AG10803 (cell line): ENCODE data around the gene ZNF81.
"Not testable (repeated sequence)": the region's sequence is repeated elsewhere in the genome, so short reads cannot be mapped to it uniquely, and the experiment has no call there.

Experiments
- DNase-seq: peaks from one replicate; pipeline ENCODE4 v3.0.0; 2010; ENCODE audit warnings: low read depth
- H3K4me3 ChIP-seq: 2 replicates; pipeline ENCODE4 v1.5.1; 2011; ENCODE audit warnings: mild to moderate bottlenecking, low read length, control low read depth
- TF ChIP-seq, protein P1 (sequence below): conservative IDR thresholded peaks from 2 replicates; pipeline ENCODE4 v1.5.1; 2011; ENCODE audit warnings: mild to moderate bottlenecking, low read length, control low read depth, inconsistent platforms

The ZNF81 gene

DNA sequence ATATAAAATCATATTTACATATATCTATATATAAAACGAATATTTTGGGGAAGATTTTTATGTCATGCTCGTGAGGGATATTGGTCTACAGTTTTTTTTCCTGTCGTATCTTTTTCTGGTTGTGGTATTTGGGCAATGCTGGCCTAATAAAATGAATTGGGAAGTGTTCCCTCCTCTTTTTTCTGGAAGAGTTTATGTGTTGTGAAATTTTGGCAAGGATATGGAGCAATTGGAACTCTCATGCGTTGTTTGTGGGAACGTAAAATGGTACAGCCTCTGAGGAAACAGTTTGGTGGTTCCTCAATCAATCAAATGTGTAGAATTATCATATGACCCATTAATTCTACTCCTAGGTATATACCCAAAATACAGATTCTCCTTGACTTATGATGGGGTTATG lies 97.2 kb downstream of the ZNF81 start:
- TF ChIP-seq, protein P1, sequence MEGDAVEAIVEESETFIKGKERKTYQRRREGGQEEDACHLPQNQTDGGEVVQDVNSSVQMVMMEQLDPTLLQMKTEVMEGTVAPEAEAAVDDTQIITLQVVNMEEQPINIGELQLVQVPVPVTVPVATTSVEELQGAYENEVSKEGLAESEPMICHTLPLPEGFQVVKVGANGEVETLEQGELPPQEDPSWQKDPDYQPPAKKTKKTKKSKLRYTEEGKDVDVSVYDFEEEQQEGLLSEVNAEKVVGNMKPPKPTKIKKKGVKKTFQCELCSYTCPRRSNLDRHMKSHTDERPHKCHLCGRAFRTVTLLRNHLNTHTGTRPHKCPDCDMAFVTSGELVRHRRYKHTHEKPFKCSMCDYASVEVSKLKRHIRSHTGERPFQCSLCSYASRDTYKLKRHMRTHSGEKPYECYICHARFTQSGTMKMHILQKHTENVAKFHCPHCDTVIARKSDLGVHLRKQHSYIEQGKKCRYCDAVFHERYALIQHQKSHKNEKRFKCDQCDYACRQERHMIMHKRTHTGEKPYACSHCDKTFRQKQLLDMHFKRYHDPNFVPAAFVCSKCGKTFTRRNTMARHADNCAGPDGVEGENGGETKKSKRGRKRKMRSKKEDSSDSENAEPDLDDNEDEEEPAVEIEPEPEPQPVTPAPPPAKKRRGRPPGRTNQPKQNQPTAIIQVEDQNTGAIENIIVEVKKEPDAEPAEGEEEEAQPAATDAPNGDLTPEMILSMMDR, result no peak

DNA sequence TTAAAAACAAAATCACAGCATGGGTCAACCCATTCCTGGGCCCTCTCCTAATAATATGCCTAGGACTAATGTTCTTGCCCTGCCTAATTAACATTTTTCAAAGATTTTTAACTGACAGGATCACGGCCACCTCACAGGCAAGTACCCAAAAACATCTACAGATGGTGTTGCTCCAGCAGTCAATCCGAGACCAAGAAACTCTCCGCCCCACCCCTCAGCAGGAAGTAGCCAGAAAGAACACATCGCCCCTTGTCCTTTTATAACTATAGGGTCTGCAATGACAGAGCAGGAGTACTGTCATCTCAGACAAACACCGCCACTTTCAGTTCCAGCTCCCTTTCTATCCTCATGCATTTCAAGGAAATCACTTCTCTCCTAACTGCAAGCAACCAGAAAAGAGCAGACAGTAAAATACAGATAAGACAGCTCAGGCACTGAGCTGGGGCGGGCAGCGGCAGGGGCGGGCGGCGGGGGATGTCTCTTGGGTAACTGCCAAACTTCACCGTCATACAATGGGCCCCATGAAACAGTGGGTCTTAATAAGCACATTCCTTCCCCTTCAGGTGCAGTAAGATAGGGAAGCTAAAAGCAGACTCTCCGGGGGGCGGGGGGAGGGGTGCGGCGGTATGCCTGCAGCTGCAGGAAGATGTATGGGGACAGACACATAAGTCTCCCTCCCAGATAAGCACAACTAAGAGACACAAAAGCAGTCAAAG lies 99.7 kb downstream of the ZNF81 start:
- no peak for DNase-seq
- TF ChIP-seq, protein P1, result no peak
- no peak overlapping the region for H3K4me3 ChIP-seq

More for the DNA sequence above, 97.2 kb downstream of the ZNF81 start:
- H3K4me3 ChIP-seq, result no peak overlapping the region
- DNase-seq, result peak; percentile 2

DNA sequence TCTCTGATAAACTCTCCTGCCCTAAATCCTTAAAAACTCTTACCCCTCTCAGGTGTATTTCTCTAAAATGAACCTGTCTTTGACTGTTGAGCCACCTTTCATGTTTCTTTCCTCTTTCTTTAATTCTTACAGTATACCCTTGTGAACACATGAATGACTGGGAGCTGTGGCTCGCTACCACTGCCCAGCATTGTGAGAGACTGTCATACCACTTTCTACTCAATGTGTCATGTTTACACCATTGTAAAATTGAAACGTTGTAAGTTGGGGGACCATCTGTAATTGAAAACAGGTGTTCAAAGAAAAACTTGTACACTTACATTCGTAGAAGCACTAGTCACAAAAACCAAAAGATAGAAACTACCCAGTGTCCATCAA lies 100.2 kb downstream of the ZNF81 start:
- TF ChIP-seq, protein P1, result no peak

DNA sequence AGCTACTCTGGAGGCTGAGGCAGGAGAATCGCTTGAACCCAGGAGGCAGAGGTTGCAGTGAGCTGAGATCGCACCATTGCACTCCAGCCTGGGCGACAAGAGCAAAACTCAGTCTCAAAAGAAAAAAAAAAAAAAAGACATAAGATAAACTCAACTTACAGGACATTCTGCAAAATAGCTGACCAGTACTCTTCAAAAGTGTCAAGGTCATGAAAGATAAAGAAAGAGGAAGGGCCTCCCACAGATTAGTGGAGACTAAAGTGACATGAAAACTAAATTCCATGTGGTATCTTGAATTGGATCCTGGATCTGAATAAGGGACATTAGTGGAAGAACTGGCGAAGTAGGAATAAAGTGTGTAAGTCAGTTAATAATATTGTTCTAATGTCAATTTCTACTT lies 103.7 kb downstream of the ZNF81 start:
- TF ChIP-seq, protein P1, result no peak
- no peak for DNase-seq
- no peak overlapping the region for H3K4me3 ChIP-seq

More for the DNA sequence above, 100.2 kb downstream of the ZNF81 start:
- H3K4me3 ChIP-seq, result no peak overlapping the region
- no peak for DNase-seq

DNA sequence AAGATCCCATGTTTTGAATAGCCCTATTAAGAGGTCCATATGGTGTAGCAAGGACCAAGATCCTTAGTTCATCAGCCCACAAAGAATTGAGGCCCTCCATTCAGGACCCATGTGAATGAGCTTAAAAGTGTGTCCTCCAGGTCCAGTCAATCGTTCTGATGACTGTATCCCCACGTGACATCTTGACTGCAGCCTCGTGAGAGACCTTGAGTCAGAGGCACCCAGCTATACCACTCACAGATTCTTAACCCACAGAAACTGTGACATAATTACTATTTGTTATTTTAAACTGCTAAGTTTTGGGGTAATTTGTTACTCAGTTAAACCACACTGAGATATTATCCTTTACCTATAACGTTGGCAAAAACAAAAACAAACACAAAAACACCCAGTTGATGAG lies 104.7 kb downstream of the ZNF81 start:
- TF ChIP-seq, protein P1, result no peak

DNA sequence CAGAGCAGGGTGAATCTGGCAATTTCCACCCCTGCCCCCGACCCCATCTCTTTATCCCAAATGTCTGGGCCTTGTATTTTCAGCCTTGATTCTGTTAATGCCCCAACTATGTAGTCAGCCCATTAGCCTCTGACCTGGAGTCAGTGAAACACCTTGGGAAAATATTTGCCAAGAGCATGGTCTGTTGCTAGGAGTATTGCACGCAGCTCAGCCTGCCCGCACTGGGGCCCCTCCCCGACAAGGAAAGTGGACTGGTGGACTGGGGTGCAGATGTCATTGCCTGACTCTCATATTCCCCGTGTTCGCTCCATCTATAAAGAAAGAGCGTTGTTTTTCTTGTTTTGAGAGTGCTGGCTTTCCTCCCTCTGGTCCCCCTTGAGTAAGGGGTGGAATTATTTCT lies 118.6 kb downstream of the ZNF81 start:
- not testable (repeated sequence) for DNase-seq, H3K4me3 ChIP-seq

More for the DNA sequence above, 104.7 kb downstream of the ZNF81 start:
- DNase-seq, result no peak
- H3K4me3 ChIP-seq, result no peak overlapping the region

DNA sequence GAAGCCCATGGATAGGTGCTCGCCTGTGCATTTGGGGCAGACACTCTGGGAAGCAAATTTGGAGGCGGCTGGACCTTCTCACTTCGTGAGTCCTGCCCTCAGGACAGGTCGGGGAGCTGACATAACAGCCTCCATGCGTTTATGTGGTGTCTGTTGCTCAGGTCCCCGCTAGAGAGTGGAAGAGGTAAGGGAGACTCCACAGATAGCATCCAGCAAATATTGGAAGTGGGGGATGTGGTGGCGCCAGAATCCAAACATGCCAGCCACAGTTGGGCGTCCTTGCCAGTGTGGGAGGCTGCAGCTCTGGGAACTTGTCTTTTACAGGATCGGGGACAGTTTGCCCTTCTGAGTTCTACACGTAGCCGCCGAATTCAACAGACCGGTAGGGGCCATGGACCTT lies 119.3 kb downstream of the ZNF81 start:
- no peak for DNase-seq

DNA sequence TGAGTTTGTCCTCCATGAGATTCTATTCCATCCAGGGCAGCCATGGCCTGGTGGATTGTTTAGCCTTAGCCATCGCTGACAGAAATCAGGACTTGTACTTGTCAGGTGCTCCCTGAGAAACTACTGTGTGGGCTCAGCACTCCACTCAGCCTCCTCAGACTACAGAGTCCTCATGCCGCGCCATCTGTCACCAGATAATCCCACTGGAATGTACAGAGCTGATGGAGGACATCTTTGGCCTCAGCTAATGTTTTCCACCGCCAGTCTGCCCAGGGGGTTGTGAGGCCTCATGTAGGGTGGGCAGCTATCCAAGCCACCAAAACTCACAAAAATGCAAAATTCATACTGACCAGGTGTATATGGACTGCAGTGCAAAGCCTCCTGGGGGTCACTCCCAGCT lies 121.5 kb downstream of the ZNF81 start:
- H3K4me3 ChIP-seq, DNase-seq: not testable (repeated sequence)

More for the DNA sequence above, 119.3 kb downstream of the ZNF81 start:
- H3K4me3 ChIP-seq, result no peak overlapping the region
- TF ChIP-seq, protein P1, result no peak
